ENCODE results near the gene PTPRM. TPM values are rescaled to one million over a fixed set of nuclear protein-coding genes. Genes with fewer than 3 reads are reported as not detected.
A peak's percentile ranks its signal among the peaks of the same experiment; 100 is the strongest.

PTPRM gene
- total and polyA plus RNA-seq, 2 of the 4 experiments (the other 2 are of a cell fraction) = 28.3 to 51.2 TPM

DNA sequence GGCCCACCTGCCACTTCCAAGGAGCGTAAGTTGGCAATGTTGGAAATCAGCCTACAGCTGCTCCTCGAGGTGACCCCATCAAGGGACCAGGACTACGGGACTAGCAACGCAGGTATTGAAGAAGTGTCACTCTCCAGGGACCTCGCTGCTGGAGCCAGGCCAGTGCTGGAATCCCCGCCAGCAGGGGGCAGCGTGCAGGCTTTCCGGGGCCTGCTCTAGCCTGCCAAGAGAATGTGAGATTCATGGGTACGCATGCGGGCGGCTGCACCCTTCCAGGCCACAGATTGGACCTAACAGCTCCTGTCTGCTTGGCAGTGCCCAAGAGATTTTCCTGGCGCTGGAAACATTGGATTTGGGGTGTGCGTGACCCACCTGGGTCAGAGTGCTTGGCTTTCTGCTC, 859.3 kb downstream of the PTPRM start:
- H2AK5ac ChIP-seq (ENCODE audit: low read depth, low read length) = no peak overlapping the region; the same call in 1 of the 2 replicates
- H4K8ac ChIP-seq (ENCODE audit: low read depth in 2 of 2, low read length in 2 of 2) = no peak overlapping the region
- no peak overlapping the region for H2BK20ac ChIP-seq (ENCODE audit: low read depth, low read length)
- H3K36me3 ChIP-seq (ENCODE audit: control insufficient read depth, insufficient read depth, low read length) = no peaks in the 10 kb centered on the region
- no peak overlapping the region for H2AFZ ChIP-seq (replicated peaks; ENCODE audit: low read length, poor library complexity)
- H3K9me1 ChIP-seq (ENCODE audit: insufficient read depth, low read length) = no peaks in the 10 kb centered on the region; the same call in 1 of the 2 replicates
- no peak overlapping the region for H3K27ac ChIP-seq (ENCODE audit: insufficient read depth, low read length)
- ChIA-PET CTCF (interaction anchor here (0.9 to 1.1 kb wide), 2 partner anchors 13 to 32 kb away, joined by 3 read pairs; no protein-coding TSS in a partner anchor), POLR2A (ENCODE audit: unreplicated experiment) (no interaction called here)
- no peak overlapping the region for H4K91ac ChIP-seq (ENCODE audit: insufficient read depth, low read depth, low read length)
- H4K5ac ChIP-seq (ENCODE audit: low read depth, low read length) = no peak overlapping the region
- 73% methylated on average over 7 of the region's 13 CpGs; no CpG with 5 or more reads in 1 of the 2 experiments for WGBS, 2 experiments (ENCODE audit: extremely low coverage in 2 of 2, insufficient read length in 1 of 2)
- no peak overlapping the region for H3K4me3 ChIP-seq (ENCODE audit: insufficient read depth, low read depth, low read length)
- no peaks in the 10 kb centered on the region for H3K9me3 ChIP-seq (ENCODE audit: control insufficient read depth, insufficient read depth, low read length)
- ATAC-seq (ENCODE audit: low read depth) (no peak), DNase-seq (no peak)
- no peak overlapping the region for H3K9ac ChIP-seq (ENCODE audit: low read depth, low read length)
- no peak overlapping the region for H2BK120ac ChIP-seq (ENCODE audit: low read depth, low read length)
- in situ Hi-C loops (cut with MboI; ENCODE audit: low sequenced_read_pairs) = no loop called here
- no peaks in the 10 kb centered on the region for H4K20me1 ChIP-seq (ENCODE audit: insufficient read depth, low read length)
- H3K18ac ChIP-seq (ENCODE audit: low read depth, low read length) = no peak overlapping the region
- H3K4ac ChIP-seq (ENCODE audit: low read depth, low read length) = no peak overlapping the region
- intact Hi-C loops (cut with micrococcal nuclease) = no loop called here
- H3K27me3 ChIP-seq (ENCODE audit: control insufficient read depth, insufficient read depth, low read length) = peaks cover 9% of the 10 kb centered on the region; the same call in 1 of the 2 replicates
- no peak overlapping the region for H2BK5ac ChIP-seq (ENCODE audit: low read depth, low read length, poor library complexity, severe bottlenecking)
- no peak overlapping the region for H3K14ac ChIP-seq (replicated peaks; ENCODE audit: low read depth, low read length)
- H3K4me2 ChIP-seq (ENCODE audit: low read depth, low read length) = no peak overlapping the region
- H3K4me1 ChIP-seq (ENCODE audit: control insufficient read depth, insufficient read depth, low read length) = peaks cover 5% of the 10 kb centered on the region
- no TSS peak for BruUV-seq (replicated peaks)
- no peaks in the 10 kb centered on the region for H3K79me1 ChIP-seq (ENCODE audit: low read depth in 1 of 2, low read length in 2 of 2)
- no peak overlapping the region for H2AK9ac ChIP-seq (replicated peaks; ENCODE audit: low read depth, low read length, poor library complexity)
- no peak for TF ChIP-seq CHD1 (IDR thresholded peaks at IDR 0.05; ENCODE audit: low read depth, low read length)
- TF ChIP-seq, protein P1, sequence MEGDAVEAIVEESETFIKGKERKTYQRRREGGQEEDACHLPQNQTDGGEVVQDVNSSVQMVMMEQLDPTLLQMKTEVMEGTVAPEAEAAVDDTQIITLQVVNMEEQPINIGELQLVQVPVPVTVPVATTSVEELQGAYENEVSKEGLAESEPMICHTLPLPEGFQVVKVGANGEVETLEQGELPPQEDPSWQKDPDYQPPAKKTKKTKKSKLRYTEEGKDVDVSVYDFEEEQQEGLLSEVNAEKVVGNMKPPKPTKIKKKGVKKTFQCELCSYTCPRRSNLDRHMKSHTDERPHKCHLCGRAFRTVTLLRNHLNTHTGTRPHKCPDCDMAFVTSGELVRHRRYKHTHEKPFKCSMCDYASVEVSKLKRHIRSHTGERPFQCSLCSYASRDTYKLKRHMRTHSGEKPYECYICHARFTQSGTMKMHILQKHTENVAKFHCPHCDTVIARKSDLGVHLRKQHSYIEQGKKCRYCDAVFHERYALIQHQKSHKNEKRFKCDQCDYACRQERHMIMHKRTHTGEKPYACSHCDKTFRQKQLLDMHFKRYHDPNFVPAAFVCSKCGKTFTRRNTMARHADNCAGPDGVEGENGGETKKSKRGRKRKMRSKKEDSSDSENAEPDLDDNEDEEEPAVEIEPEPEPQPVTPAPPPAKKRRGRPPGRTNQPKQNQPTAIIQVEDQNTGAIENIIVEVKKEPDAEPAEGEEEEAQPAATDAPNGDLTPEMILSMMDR (conservative IDR thresholded peaks at IDR 0.05; ENCODE audit: low read depth, low read length) = 0 out of 2 replicates have a peak, but pooled peaks have one; percentile 10
- H3K23ac ChIP-seq (ENCODE audit: low read depth, low read length) = no peak overlapping the region
- dilution Hi-C loops (cut with HindIII; ENCODE audit: low sequenced_read_pairs, unreplicated experiment) = no loop called here
- H2BK15ac ChIP-seq (ENCODE audit: low read depth, low read length) = no peak overlapping the region
- no peak overlapping the region for H3K56ac ChIP-seq (ENCODE audit: extremely low read depth, insufficient read depth, low read length)
